Measurements from ENCODE around the gene DCDC2B. TPM values are rescaled to one million over a fixed set of nuclear protein-coding genes. Genes with fewer than 3 reads are reported as not detected.

Gene DCDC2B
- total and polyA plus RNA-seq, 2 experiments from 2014 or later = 0.21 TPM; not detected in 1

GRCh38 chr1:32159189-32159588, 49.7 kb upstream of the DCDC2B start (continued):
- TF ChIP-seq ZNF462 (CRISPR knock-in tag; IDR thresholded peaks at IDR 0.05) = no peak
- TF ChIP-seq ZNF331 (CRISPR knock-in tag; IDR thresholded peaks at IDR 0.05; ENCODE audit: low read depth) = no peak

- H3K4me1 ChIP-seq (ENCODE audit: insufficient read depth) = no peaks in the 10 kb centered on the region
- no peak overlapping the region for H3K4me3 ChIP-seq
- Mint-ChIP-seq H3K27ac (no peak overlapping the region), H3K4me3 (no peak overlapping the region), H3K9me3 (no peaks in the 10 kb centered on the region), H3K27me3 (ENCODE audit: insufficient read depth, low read depth, poor library complexity) (no peaks in the 10 kb centered on the region), H3K4me1 (no peaks in the 10 kb centered on the region), H3K36me3 (ENCODE audit: low read depth) (peaks cover 47% of the 10 kb centered on the region)
- DNase-seq (ENCODE audit: low spot score) (no peak), ATAC-seq (no peak)
- H3F3A ChIP-seq (replicated peaks; ENCODE audit: low read depth) = peaks cover 3% of the 10 kb centered on the region; the same call in 1 of the 2 replicates
- no peaks in the 10 kb centered on the region for H3K79me2 ChIP-seq (replicated peaks; ENCODE audit: insufficient read depth)
- no peak overlapping the region for H2AFZ ChIP-seq
- H3K36me3 ChIP-seq (ENCODE audit: insufficient read depth) = peaks cover 51% of the 10 kb centered on the region
- 0 out of 2 replicates have a peak overlapping the region, but pooled peaks have one; percentile 2 for H3K27ac ChIP-seq (ENCODE audit: low read depth)
- H4K20me1 ChIP-seq (replicated peaks; ENCODE audit: insufficient read depth) = peaks cover 10% of the 10 kb centered on the region; the same call in 1 of the 2 replicates
- no peak overlapping the region for H3K4me2 ChIP-seq
- H3K9me2 ChIP-seq (ENCODE audit: insufficient read depth) = no peaks in the 10 kb centered on the region
- no peaks in the 10 kb centered on the region for H3K27me3 ChIP-seq (ENCODE audit: insufficient read depth)
- no peak for TF ChIP-seq REST (IDR thresholded peaks at IDR 0.05; ENCODE audit: unreplicated experiment)
- no peak for TF ChIP-seq NANOG (IDR thresholded peaks at IDR 0.05; ENCODE audit: borderline replicate concordance)
- no peak for TF ChIP-seq ZNF331 (CRISPR knock-in tag; IDR thresholded peaks at IDR 0.05; ENCODE audit: low read depth)
- TF ChIP-seq STAT1 (IDR thresholded peaks at IDR 0.05; ENCODE audit: unreplicated experiment) = no peak
- TF ChIP-seq EZH2phosphoT487 (IDR thresholded peaks at IDR 0.05; ENCODE audit: unreplicated experiment) = no peak
- TF ChIP-seq ZNF114 (CRISPR knock-in tag; IDR thresholded peaks at IDR 0.05) = no peak
Measured at GRCh38 chr1:32163405-32163804, 45.5 kb upstream of the DCDC2B start.

All from GM23338 (cell line).